ENCODE results near the gene MYMK. TPM values are rescaled to one million over a fixed set of nuclear protein-coding genes. Genes with fewer than 3 reads are reported as not detected.
A peak's percentile ranks its signal among the peaks of the same experiment; 100 is the strongest.

MYMK gene
- total RNA-seq, 1 donor from 2014 or later, result 441 TPM

DNA sequence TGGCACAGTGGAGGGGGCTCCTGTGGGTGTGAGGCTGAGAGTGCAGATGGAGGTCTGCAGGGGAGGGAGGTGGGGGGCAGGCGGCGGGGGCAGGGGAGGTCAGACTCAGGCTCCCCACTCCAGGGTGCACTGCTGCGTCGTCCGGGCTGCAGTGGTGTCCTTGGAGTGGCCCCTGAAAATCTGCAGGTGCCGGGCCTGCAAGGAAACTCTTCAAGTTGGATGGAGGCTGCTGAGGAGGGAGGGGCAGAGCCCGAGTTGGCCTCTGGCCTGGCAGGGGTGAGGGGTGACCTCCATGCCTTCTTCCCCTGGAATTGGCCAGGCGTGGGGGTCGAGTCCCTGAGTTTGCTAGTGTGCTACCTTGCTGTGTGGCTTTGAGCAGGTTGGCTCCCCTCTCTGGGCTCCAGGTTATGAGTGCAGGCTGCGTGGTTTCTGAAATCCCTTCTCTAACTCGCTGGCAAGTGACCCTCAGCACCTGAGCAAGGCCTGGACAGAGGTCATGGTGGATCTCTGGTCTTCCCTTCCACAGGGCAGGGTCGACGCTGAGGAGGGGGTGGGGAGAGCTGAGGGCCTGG, 10.6 kb upstream of the MYMK start:
- no peak for DNase-seq (ENCODE audit: low read depth)

DNA sequence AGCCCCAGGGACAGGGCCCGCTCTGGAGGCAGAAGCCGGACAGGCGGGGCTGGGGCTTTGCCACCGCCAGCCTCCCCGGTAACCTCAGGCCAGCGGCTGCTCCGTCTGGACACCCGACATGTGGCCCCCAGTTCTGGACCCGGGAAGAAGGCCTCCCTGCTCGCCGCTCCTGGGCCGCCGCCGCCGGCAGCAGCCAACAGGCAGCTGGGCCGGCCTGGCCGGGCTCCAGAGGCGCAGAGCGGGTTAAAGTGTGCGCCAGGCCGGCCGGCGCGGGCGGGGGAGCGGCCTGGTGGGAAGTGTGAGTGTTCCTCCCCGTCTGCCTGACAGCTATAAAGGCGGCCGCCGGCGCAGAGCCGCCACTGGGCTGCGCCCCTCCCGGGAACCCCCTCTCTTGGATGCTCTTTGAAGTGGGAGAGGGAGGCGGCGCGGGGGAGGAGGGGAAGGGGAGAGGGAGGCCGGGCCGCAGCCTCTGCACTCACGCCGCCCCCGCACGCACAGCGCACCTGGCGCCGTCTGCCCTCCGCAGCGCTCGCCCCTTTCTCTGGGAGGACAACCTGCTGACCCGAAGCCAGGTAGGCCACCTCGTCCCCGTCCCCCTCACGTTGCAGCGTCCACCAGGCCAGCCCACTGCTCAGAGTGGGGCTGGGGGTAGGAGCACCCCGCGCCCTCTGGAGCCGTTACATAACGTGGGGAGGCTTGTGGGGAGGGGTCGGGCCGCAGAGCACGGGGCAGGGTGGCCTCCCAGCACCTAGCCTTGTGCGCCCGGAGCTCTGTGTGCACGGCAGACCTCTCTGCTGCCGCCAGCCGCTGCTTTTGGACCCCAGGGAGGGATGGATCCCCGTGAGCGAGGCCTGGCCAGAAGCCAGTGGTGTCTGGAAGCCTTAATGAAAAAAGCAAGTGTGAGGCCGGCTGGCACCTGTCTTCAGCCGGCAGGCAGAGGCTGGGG, 9.9 kb upstream of the MYMK start, which contains the start of gene ADAMTSL2:
TSS of gene ADAMTSL2 (plus strand) at position 359 of the 946 bp plus-strand sequence. CDS start 2,009 bp downstream, outside the sequence.
- peak; percentile 84 for DNase-seq (ENCODE audit: low read depth)

DNA sequence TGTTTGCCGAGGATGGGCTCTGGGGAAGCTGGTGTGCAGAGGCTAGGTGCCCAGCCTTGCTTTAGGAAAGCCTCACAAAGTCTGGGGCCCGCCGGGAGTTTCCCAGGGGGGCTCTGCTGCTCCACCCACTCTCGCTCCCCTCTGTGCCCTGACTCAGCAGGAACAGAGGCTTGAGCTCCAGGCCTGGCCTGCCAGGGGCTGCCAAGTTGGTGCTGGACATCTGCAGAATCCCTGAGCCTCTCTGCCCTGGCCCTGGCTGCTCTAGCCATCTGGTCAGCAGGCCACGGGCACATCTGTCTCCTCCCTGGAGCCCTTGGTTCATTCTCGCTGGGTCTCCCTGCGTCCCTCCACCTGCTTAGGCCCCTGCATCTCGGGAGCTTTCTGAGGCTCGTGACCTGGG, 9.1 kb upstream of the MYMK start:
- peak; percentile 69 for DNase-seq (ENCODE audit: low read depth)

GRCh38 chr9:133532937-133533668, 8.3 kb upstream of the MYMK start:
- peak; percentile 85 for DNase-seq (ENCODE audit: low read depth)

DNA sequence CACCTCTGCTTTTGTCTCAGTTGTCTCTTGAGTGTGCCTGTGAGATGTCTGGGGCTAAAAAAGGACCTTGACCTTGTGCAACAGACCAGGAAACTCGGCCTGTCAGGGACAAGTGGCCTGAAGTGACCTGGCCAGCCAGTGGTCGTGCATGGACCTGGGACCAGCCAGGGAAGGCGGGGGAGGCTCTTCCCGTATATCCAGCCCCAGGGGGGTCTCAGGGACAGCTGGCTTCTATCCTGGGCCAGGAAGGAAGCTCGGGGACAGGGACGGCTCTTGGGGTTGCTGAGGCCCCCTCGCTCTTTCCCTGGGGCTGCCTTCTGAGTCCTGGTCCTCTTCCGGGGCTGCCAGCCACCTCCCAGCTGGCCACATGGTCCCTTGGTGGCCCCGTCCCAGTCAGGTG, 6.5 kb upstream of the MYMK start:
- no peak for DNase-seq (ENCODE audit: low read depth)

- DNase-seq (ENCODE audit: low read depth), result no peak
Measured at GRCh38 chr9:133529874-133530273, 5.1 kb upstream of the MYMK start.

DNA sequence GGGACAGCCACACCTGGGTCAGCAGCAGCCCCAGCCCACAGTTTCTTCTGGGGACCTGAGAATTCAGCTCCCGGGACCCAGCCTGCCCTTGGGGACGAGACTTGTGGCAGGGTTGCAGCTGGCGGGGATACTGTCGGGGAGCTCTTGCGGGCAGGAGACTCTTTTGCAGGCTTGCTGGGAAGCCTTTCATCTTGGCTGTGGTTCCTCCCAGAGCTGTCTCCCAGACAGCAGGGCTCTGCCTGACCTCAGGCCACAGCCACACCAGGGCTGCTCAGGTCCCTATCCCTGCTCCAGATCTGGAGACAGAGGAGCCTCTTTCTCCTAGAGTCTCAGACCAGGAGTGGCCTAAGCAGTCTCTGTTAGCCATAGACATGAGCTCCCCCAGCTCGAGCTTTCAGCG, 4.7 kb upstream of the MYMK start:
- peak; percentile 46 for DNase-seq (ENCODE audit: low read depth)

- peak; percentile 56 for DNase-seq (ENCODE audit: low read depth)
Measured at GRCh38 chr9:133528876-133529241, 4.1 kb upstream of the MYMK start.

DNA sequence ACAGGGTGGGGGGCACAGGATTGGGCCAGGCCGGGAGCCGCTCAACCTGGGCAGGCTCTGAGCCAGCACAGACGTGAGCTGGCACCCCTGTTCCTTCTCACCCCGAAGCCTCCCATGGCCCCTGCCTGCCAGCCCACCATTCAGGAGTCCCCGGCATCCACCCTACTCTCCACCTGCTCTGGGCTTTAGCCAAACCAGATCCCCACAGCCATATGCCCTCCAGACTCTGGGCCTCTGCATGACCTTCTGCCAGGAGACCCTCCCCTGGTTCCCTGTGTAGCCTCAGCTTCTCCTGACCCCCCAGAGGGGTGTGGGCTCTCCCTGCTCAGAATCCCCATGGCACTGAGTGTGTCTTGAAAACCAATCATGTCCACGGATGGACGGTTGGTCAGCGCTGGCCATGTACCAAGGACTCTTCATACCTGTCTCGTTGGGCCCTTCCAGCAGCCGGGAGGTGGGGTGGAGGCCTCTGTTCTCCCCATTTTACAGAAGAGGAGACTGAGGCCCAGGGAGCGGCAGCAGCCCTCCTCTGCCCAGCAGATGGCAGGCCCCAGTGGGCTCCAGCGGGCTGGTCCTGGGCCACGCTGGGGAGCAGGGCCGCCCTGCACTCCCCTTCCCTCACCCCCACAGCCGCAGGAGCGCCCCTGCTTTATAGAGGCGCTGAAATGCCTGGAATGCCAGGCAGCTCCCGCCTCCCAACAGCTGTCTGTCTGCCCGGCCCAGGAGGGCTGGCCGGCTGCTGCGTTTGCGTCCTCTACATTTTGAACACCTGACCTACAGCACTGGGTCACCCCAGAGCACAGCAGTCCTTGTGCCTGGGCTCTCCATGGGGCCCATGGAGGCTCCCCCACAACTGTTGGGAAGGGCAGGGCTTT, 3.5 kb upstream of the MYMK start:
- peak; percentile 86 for DNase-seq (ENCODE audit: low read depth)

DNA sequence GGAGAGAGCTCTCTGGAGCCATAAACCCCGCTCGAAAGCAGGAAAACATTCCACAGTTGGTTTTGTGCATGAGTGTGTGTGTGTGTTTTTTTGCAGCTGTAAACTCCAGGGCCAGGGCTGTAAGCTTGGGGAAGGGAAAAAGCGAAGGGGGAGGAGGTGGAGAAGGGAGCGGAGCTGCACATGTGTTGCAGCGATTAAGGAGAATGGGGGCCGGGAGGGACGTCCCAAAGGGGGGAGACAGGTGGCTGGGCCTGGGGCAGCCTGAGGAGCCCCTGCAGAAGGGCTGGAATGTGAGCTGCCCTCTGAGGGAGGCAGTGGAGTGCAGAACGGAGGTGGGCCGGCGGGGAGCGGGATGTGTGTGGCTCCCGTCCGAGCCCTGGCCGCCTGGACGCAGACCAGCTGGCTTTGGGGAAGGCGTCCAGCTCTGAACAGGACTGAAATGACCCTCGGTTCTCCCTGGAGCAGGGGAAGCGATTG, 2.7 kb upstream of the MYMK start:
- peak; percentile 30 for DNase-seq (ENCODE audit: low read depth)

GRCh38 chr9:133526721-133527321, 2.1 kb upstream of the MYMK start:
- DNase-seq (ENCODE audit: low read depth), result no peak

- no peak for DNase-seq (ENCODE audit: low read depth)
Measured at GRCh38 chr9:133525677-133526076, 918 bp upstream of the MYMK start.

- DNase-seq (ENCODE audit: low read depth), result no peak
Measured at GRCh38 chr9:133524146-133524545, 613 bp downstream of the MYMK start.

DNA sequence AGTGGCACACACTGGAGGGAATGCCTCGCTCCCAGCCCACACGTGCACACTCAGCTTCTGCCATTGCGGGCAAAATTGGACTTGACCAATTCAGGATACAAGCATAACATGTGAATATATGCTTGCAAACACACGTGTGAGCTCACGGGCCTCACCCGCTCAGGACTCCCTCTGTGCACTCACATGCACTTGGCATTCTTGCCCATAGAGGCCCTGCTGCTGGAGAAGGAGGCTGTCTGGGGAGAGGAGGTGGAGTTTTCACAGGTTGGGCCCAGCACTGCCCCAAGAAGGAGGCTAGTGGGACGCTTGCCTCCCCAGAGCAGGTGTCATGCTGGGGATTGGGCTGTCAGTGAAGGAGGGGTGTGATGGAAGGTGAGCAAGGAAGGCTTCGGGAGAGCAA, 1.7 kb downstream of the MYMK start:
- peak; percentile 69 for DNase-seq (ENCODE audit: low read depth)

- peak; percentile 96 for DNase-seq (ENCODE audit: low read depth)
Measured at GRCh38 chr9:133522073-133522910, 2.5 kb downstream of the MYMK start.

GRCh38 chr9:133521122-133522072, 3.4 kb downstream of the MYMK start:
- DNase-seq (ENCODE audit: low read depth), result no peak

- DNase-seq (ENCODE audit: low read depth), result no peak
Measured at GRCh38 chr9:133520121-133520835, 4.5 kb downstream of the MYMK start.

GRCh38 chr9:133519693-133520092, 5.1 kb downstream of the MYMK start:
- DNase-seq (ENCODE audit: low read depth), result no peak

Data from myocyte (in vitro differentiated cells).